Fibroblast of skin of left quadriceps (primary cell): ENCODE data around the gene GPR176.
A peak's percentile ranks its signal among the peaks of the same experiment; 100 is the strongest.
"Not testable (repeated sequence)": the region's sequence is repeated elsewhere in the genome, so short reads cannot be mapped to it uniquely, and the experiment has no call there.

ENCODE experiments used
- DNase-seq, 2 experiments: peaks; one replicate each; pipeline ENCODE4 v3.0.0-alpha.2; 2013; ENCODE audit warnings: low read depth in 2 of 2

GPR176 gene

DNA sequence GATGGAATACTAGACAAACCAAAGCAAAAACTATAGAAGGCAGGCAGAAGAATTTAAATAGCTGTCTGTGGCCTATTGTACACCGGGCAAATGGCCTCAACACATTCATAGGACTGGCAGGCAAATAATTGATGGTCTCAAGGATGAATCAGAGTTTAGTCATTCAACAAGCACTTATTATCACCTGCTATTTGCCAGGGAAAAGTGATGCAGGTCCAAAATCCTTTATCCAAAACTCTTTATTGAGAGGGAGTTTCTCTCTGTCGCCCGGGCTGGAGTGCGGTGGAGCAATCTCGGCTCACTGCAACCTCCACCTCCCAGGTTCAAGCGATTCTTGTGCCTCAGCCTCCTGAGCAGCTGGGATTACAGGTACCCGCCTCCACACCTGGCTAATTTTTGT is 16.1 kb upstream of the GPR176 start:
- DNase-seq: no peak

- no peak for DNase-seq
Observed at GRCh38 chr15:39935241-39935640, 15.2 kb upstream of the GPR176 start.

DNA sequence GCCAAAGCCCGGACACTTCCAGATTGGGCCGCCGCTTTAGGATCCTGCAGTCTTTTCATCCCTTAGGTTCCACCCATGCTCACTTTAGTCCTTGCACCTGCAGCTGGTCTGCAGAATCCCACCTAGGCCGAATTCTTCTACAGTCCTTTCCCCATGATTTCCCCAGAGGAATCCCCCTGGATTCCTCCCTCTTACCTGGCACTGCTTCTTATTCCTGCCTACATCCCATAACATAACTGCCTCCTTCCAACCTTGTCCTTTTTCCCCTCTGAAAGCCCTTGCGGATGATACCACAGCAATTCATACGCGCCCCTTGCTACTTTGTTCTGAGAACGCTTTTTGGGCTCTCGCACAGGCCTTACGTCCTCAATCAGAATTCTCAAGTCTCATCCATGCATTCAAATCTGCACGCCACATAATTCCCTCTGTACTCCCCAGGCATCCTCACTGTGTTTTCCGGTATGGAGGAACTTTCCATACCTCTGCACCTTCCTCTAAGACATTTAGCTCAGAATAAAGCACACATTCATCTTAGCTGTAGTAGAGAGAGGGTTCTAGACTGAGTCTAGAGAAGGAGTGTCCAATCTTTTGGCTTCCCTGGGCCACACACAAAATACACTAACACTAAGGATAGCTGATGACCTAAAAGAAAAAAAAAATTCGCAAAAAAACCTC is 14.5 kb upstream of the GPR176 start:
- no peak for DNase-seq

GRCh38 chr15:39931615-39932014 is 11.5 kb upstream of the GPR176 start:
- no peak for DNase-seq

GRCh38 chr15:39926526-39926925 is 6.5 kb upstream of the GPR176 start:
- no peak for DNase-seq

DNA sequence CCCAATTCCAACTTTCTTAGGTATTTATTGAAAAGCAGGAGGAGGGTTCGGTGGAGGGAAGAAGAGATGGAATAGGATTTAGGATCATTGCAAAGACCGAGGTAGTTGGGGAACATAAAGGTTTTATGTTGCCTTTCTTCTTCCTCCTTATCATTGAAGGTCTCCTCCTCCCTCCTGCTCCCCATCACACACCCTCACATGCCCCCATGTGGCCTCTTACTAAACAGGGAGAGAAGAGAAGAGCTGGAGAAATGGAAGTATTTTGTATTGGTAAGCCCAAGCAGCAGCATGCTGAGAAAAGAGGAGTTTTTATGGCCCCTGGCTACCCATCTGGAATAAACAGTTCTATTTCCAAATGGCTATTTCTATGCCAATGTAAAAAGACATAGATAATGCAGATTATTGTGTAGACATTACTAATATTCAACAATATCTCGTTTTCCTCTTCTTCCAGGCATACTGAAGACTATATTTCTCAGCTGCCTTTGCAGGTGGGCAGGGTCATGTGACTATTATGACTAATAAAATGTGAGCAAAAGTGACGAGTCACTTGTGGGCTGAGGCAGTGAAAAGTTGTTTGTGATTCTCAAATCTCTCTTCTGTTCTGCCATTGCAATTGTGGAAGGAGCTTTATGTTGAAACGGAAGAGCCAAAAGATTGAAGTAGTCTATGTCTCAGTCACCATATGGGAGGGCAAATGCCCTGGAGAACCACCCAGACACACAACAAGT is 5.2 kb upstream of the GPR176 start:
- DNase-seq: no peak

- DNase-seq: no peak
Observed at GRCh38 chr15:39924437-39924836, 4.4 kb upstream of the GPR176 start.

DNA sequence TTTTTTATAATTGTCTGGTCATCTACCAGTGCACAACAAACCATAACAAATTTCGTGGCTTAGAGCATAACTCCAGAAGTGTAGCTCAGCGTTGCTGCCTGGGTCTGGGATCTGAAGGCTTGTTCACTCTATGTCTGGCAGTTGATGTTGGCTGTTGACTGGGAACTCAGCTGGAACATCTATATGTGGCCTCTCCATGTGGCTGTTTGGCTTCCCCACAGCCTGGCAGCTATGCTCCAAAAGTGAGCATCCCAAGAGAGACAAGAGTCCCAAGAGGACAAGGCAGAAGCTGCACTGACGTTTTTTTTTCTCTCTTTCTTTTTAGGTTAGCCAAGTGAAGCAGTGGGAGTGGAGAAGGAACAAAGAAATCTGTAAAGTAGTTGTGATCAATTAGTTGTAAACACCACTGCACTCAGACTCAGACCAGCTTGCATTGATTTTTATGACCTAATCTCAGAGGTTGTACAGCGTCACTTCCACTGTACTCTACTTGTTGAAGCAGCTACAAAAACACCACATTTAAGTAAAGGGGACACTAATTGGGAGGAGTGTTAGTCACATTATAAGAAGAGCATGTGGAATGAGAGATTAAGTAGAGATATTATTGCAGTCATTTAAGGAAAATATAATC is 2.5 kb upstream of the GPR176 start:
- no peak for DNase-seq

DNA sequence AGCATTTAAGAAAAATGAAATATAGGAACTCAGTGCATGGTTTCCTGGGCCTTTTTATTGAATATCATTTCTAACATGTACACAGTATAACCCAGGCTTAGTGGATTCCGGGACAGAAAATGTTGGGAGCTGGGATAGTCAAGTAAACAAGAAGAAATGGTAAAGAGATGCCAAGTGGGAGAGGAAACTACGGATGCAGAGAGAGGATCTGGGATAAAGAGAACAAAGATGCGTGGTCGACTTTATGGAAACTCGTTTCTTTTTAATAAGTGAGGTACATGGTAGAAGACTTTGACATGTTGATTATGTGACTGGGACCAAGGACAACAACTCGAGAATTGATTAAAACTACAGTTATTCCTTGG is 1.2 kb upstream of the GPR176 start:
- DNase-seq: no peak

DNA sequence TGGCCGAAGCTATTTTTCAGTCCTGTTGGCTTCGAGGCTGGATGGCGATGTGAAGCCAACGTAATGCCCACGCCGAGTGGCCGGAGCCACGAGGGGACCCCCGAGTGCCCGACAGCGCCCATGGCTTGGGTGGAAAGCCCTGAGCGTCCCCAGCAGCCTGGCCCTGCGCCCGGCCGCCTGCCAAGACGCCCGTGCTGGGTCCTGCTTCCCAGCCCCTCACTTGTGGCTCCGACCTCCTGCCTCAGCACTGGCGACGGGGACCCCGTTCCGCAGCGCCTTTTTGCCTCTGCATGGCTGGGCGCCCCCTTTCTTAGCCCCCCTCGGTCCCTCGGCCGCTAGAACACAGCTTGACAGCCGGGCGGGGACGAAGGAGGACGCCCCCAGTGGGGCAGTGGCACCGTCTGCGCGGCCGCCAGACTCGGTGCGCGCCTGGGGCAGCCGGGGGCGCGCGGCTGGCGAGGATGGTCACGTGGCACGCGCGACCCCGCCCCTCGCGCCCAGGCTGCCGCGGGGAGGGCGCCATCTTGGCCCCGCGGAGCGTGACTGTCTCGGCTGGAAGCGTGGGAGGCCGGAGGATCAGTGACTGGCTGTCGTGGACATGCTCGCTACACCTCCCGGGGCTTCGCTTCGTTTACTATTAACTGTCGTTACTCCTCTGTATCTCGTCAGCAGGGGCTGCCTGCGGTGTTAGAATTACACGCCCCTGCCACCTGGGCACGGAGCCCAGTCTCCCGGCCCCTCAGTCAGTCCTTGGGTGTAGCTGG is 626 bp upstream of the GPR176 start:
- DNase-seq: peak; percentile 60

DNA sequence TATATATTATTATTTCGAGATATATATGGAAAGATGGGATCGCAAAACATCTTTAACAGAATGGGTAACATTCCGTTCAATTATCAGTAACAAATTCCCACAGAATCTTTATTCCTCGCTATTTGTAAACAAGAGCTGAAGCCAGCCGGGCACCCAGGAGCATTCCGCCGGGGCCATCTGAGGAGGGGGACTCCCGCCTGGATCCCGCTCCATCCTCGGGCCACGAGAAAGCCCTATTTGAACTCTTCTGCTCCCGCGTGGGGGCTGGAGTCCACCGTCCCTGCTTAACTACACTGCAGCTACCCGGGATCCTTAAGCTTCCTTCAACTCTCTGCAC is 687 bp downstream of the GPR176 start:
- no peak for DNase-seq

DNA sequence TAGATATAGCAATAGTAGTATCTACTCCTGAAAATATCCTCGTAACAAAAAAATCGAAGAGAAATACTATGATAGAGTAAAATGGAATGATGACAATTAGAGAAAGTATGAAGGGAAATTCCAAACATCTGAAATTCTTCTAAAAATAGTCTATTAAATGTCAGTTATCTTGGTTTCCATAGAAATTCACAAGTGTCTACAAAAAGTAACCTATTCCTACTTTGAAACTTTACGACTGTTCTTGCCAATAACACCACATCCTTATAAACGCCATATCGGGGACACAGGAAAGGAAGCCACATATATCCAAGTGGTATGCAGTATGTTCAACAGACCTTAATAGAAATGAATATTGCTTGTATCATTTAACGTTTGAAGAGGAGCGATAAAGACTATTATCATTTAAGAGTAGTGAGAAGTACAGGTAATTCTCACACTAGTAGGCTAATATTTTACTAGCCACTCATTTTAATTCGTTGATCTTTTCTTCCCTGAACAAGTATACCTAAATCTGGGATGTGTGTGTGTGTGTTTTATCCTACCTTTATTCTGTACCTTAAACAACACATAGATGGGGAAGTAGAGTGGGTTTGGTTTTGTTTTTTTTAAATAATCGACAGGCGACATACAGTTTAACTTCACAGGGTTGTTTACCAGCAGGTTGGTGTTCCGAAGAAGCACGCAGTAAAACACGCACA is 1.2 kb downstream of the GPR176 start:
- peak; percentile 81 to 84 for DNase-seq

- no peak for DNase-seq
Observed at GRCh38 chr15:39914977-39915376, 5.1 kb downstream of the GPR176 start.

GRCh38 chr15:39909007-39909406 is 11.1 kb downstream of the GPR176 start:
- no peak for DNase-seq

DNA sequence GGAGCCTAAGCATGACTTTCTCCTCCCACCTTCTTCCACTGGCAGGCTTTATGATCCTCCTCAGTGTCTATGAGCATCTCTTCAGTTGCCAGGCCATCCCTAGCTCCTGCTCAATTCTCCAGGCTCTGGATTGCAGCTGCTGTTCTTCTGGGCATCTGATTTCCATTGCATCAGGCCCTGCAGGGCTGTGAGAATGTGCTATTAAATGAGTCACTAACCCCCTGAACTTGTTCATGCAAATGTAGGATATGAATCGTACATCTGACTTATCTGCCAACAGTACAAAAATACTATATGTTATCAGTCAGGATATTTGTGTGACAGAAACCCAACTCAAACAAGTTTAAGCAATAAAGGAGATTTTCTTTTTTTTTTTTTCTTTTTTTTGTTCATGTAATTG is 11.9 kb downstream of the GPR176 start:
- peak; percentile 89 for DNase-seq

DNA sequence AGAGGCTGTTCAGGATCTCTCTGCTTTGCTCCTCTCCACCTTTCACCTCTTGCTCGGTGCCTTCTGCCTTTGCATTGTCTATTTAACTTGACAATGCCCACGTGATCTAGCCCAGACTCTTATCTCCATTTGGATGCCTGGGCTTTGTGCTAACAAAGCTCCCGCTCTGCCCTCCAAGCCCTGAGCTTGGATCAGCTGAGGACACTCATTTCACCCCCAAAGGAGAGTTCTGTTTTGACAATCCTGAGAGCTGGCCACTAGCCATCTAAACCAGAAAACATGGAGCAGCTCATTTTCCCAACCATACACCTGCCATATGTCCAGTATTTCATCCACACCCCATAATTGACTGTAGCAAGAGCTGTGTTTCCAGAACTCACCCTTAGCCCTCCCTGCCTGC is 12.8 kb downstream of the GPR176 start:
- DNase-seq: no peak

DNA sequence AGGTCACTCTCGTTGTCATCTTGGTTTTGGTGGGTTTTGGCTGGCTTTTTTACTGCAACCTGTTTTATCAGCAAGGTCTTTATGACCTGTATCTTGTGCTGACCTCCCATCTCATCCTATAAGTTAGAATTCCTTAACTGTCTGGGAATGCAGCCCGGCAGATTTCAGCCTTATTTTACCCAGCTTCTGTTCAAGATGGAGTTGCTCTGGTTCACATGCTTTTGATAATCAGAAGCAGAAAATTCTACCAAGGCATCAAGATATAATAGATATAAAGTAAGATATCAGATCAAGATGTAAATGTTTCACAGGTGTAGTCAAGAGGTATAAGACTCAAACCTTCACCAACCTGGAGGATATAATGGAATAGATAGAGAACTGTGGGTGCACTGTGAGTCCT is 16.0 kb downstream of the GPR176 start:
- DNase-seq: no peak

GRCh38 chr15:39898317-39898716 is 21.7 kb downstream of the GPR176 start:
- DNase-seq: no peak

DNA sequence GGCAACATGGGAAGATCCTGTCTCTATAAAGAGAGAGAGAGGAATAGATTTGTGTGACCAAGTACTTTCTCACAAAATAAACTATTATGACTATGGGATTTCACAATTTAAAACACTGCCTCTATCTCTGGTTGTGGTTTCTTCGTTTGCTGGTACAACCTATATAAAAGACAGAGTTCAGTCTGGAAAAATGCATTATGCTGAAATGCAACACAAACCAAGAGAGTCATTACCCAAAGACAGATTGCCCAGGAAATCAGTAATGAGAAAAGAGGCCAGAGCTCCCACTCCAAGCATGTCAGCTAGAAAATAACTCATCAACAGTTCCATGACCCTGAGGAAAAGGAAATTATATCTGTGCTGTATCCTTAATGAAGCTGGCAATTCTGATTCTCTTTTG is 23.2 kb downstream of the GPR176 start:
- peak; percentile 70 for DNase-seq

GRCh38 chr15:39896101-39896500 is 24.0 kb downstream of the GPR176 start:
- no peak for DNase-seq

DNA sequence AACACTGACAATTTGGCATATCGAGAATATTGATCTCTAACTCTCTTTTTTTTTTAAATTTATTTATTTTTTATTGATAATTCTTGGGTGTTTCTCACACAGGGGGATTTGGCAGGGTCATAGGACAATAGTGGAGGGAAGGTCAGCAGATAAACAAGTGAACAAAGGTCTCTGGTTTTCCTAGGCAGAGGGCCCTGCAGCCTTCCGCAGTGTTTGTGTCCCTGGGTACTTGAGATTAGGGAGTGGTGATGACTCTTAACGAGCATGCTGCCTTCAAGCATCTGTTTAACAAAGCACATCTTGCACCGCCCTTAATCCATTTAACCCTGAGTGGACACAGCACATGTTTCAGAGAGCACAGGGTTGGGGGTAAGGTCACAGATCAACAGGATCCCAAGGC is 27.0 kb downstream of the GPR176 start:
- not testable (repeated sequence) for DNase-seq

- no peak for DNase-seq
Observed at GRCh38 chr15:39892418-39892817, 27.6 kb downstream of the GPR176 start.
